HFFc6 (cell line): ENCODE measurements around the gene NPPC. TPM values are rescaled to one million over a fixed set of nuclear protein-coding genes. Genes with fewer than 3 reads are reported as not detected.

Source experiments
- DNase-seq: peaks from one replicate; pipeline ENCODE4 v3.0.0-alpha.2; 2018
- H3K27ac Mint-ChIP-seq: 2 replicates; pipeline ENCODE4 v1.8.0; 2020; ENCODE audit warnings: mild to moderate bottlenecking, mixed read lengths
- H3K27me3 Mint-ChIP-seq: 2 replicates; pipeline ENCODE4 v1.8.0; 2021; ENCODE audit warnings: mild to moderate bottlenecking, moderate library complexity, mixed read lengths; ENCODE audit not compliant: insufficient read depth
- H3K36me3 Mint-ChIP-seq: 2 replicates; pipeline ENCODE4 v1.8.0; 2021; ENCODE audit warnings: low read depth, mixed read lengths
- H3K4me1 Mint-ChIP-seq: 2 replicates; pipeline ENCODE4 v1.8.0; 2020; ENCODE audit warnings: low read depth, mixed read lengths
- H3K4me3 Mint-ChIP-seq: 2 replicates; pipeline ENCODE4 v1.8.0; 2020; ENCODE audit warnings: mild to moderate bottlenecking, moderate library complexity, mixed read lengths
- H3K9me3 Mint-ChIP-seq: 2 replicates; pipeline ENCODE4 v1.8.0; 2020; ENCODE audit warnings: mild to moderate bottlenecking, mixed read lengths
- CTCF ChIP-seq: fragments of 200-600 bp; sonication (generic); IDR thresholded peaks from 2 replicates; pipeline ENCODE4 v1.5.0; 2021; ENCODE audit warnings: antibody characterized with exemption, mild to moderate bottlenecking
- total RNA-seq, 6 experiments: library from RNA; stranded (reverse); fragmentation: NEBNext Ultra II Directional; extraction: Animal tissue kit (Norgen Biotek cat#: 25700); gene quantifications; 2 replicates in 1 of 6; 3 replicates in 5 of 6; pipeline ENCODE4 v1.2.3, GENCODE V29; 2021

The NPPC gene
- total RNA-seq, 6 experiments from 2014 or later = not detected

GRCh38 chr2:231930593-231931281 is 4.5 kb upstream of the NPPC start:
- Mint-ChIP-seq H3K9me3 (no peaks in the 10 kb centered on the region), H3K36me3 (no peaks in the 10 kb centered on the region), H3K27me3 (peaks cover 44% of the 10 kb centered on the region), H3K27ac (no peak overlapping the region), H3K4me1 (no peaks in the 10 kb centered on the region), H3K4me3 (no peak overlapping the region)
- no peak for TF ChIP-seq CTCF
- DNase-seq = no peak

GRCh38 chr2:231929961-231930592 is 3.9 kb upstream of the NPPC start:
- Mint-ChIP-seq H3K9me3 (no peaks in the 10 kb centered on the region), H3K4me1 (no peaks in the 10 kb centered on the region), H3K36me3 (no peaks in the 10 kb centered on the region), H3K27ac (no peak overlapping the region), H3K27me3 (peaks cover 44% of the 10 kb centered on the region), H3K4me3 (no peak overlapping the region)
- TF ChIP-seq CTCF = peak; percentile 71
- DNase-seq = no peak

GRCh38 chr2:231928901-231929725 is 2.9 kb upstream of the NPPC start:
- no peak for TF ChIP-seq CTCF
- no peaks in the 10 kb centered on the region for H3K36me3 Mint-ChIP-seq
- no peaks in the 10 kb centered on the region for H3K4me1 Mint-ChIP-seq
- no peak for DNase-seq
- H3K27ac Mint-ChIP-seq = no peak overlapping the region
- peaks cover 49% of the 10 kb centered on the region for H3K27me3 Mint-ChIP-seq
- H3K4me3 Mint-ChIP-seq = no peak overlapping the region
- no peaks in the 10 kb centered on the region for H3K9me3 Mint-ChIP-seq

GRCh38 chr2:231928481-231928880 is 2.3 kb upstream of the NPPC start:
- Mint-ChIP-seq H3K36me3 (no peaks in the 10 kb centered on the region), H3K4me1 (no peaks in the 10 kb centered on the region), H3K27me3 (peaks cover 52% of the 10 kb centered on the region), H3K27ac (no peak overlapping the region), H3K9me3 (no peaks in the 10 kb centered on the region), H3K4me3 (no peak overlapping the region)
- TF ChIP-seq CTCF = peak; percentile 41
- DNase-seq = no peak

- no peaks in the 10 kb centered on the region for H3K4me1 Mint-ChIP-seq
- H3K4me3 Mint-ChIP-seq = no peak overlapping the region
- no peaks in the 10 kb centered on the region for H3K36me3 Mint-ChIP-seq
- H3K9me3 Mint-ChIP-seq = no peaks in the 10 kb centered on the region
- no peak overlapping the region for H3K27ac Mint-ChIP-seq
- TF ChIP-seq CTCF = no peak
- H3K27me3 Mint-ChIP-seq = peaks cover 43% of the 10 kb centered on the region
- no peak for DNase-seq
These were observed 1.3 kb upstream of the NPPC start for GRCh38 chr2:231927566-231927890.
